HepG2 (cell line): ENCODE data around the gene GSPT1. TPM values are rescaled to one million over a fixed set of nuclear protein-coding genes. Genes with fewer than 3 reads are reported as not detected.

ENCODE experiments used
- ATAC-seq: fragments of 200-7000 bp; cut with Tn5 transposase; 3 replicates; pipeline ENCODE4 v1.9.1; 2020; ENCODE audit warnings: mild to moderate bottlenecking, moderate library complexity
- BruUV-seq: library from RNA; stranded (reverse); fragments of 400-500 nt; replicated peaks from 2 replicates; lab custom pipeline; 2021; lab: Mats Ljungman, UMichigan
- CTCF ChIA-PET: fragments of 300-600 bp; formaldehyde crosslinking; extraction: SDS; loops from one replicate; lab custom pipeline; 2021; ENCODE audit warnings: low total read pairs, inconsistent platforms, low intra/inter-chr PET ratio; lab: Yijun Ruan, JAX
- POLR2A ChIA-PET: fragments of 350-600 bp; sonication (Branson Sonifier 250); formaldehyde crosslinking; loops from one replicate; lab custom pipeline; 2020; ENCODE audit warnings: antibody characterized with exemption, inconsistent platforms; lab: Yijun Ruan, JAX
- DNase-seq: peaks from one replicate; pipeline ENCODE4 v3.0.0-alpha.2; 2015; ENCODE audit warnings: low spot score
- FAIRE-seq: peaks from 3 replicates; lab custom pipeline; 2011; peaks lifted over from hg19 to GRCh38; lab: Jason Lieb, UNC
- H2AFZ ChIP-seq: one replicate; pipeline ENCODE4 v1.6.1; 2011; ENCODE audit warnings: low read length, inconsistent platforms
- H3K27ac ChIP-seq: fragments of 300-600 bp; 3 replicates; pipeline ENCODE4 v1.8.0; 2011; ENCODE audit warnings: mixed run types, mild to moderate bottlenecking, mixed read lengths, low read length, inconsistent platforms; ENCODE audit not compliant: insufficient read depth; ENCODE audit errors: extremely low read length
- H3K27me3 ChIP-seq, 2 experiments: fragments of 200-600 bp in 1 of 2; 2 replicates in 1 of 2; 3 replicates in 1 of 2; pipeline versions ENCODE4 v1.6.0 to v1.8.0; 2011; ENCODE audit warnings: low read length in 2 of 2, mild to moderate bottlenecking in 2 of 2, moderate library complexity in 2 of 2, inconsistent platforms in 1 of 2; ENCODE audit not compliant: insufficient read depth in 2 of 2, control insufficient read depth in 1 of 2
- H3K36me3 ChIP-seq, 2 experiments: fragments of 200-600 bp in 1 of 2; replicated peaks in 1 of 2; 2 replicates in 1 of 2; 3 replicates in 1 of 2; pipeline versions ENCODE4 v1.5.1 to v1.8.0; 2011; ENCODE audit warnings: low read length in 2 of 2, inconsistent platforms in 1 of 2; ENCODE audit not compliant: insufficient read depth in 2 of 2, control insufficient read depth in 1 of 2
- H3K4me1 ChIP-seq: 2 replicates; pipeline ENCODE4 v1.5.1; 2012; ENCODE audit warnings: low read length, inconsistent platforms; ENCODE audit not compliant: insufficient read depth
- H3K4me2 ChIP-seq: 2 replicates; pipeline ENCODE4 v1.6.0; 2011; ENCODE audit warnings: low read depth, low read length, inconsistent platforms
- H3K4me3 ChIP-seq, 3 experiments: fragments of 200-600 bp in 1 of 3; sonication (generic), shearing (Covaris generic) in 1 of 3; replicated peaks in 1 of 3; 2 replicates each; pipeline ENCODE4 v1.5.1; 2011 to 2016; ENCODE audit warnings: low read length in 3 of 3, inconsistent platforms in 2 of 3, low read depth in 2 of 3, mild to moderate bottlenecking in 2 of 3, control low read depth in 1 of 3, mixed read lengths in 1 of 3; ENCODE audit not compliant: insufficient read depth in 1 of 3
- H3K79me2 ChIP-seq: one replicate; pipeline ENCODE4 v1.6.1; 2011; ENCODE audit warnings: low read length, inconsistent platforms; ENCODE audit not compliant: insufficient read depth
- H3K9ac ChIP-seq: 2 replicates; pipeline ENCODE4 v1.6.0; 2011; ENCODE audit warnings: mild to moderate bottlenecking, low read depth, low read length, inconsistent platforms; ENCODE audit not compliant: insufficient read depth
- H3K9me3 ChIP-seq: 2 replicates; pipeline ENCODE4 v1.5.1; 2012; ENCODE audit warnings: mild to moderate bottlenecking, low read length
- H4K20me1 ChIP-seq: 2 replicates; pipeline ENCODE4 v1.6.0; 2011; ENCODE audit warnings: inconsistent platforms, mild to moderate bottlenecking, low read length, moderate library complexity; ENCODE audit not compliant: insufficient read depth
- ATF1 ChIP-seq: IDR thresholded peaks from 2 replicates; pipeline ENCODE4 v1.6.1; 2016; ENCODE audit warnings: mild to moderate bottlenecking, control low read depth
- CBX5 ChIP-seq: sonication (generic); formaldehyde crosslinking; IDR thresholded peaks from 2 replicates; pipeline ENCODE4 v1.4.0; 2020; ENCODE audit warnings: missing genetic modification reagents, borderline replicate concordance
- ELF3 ChIP-seq: IDR thresholded peaks from 2 replicates; pipeline ENCODE4 v1.6.1; 2016; ENCODE audit warnings: missing genetic modification reagents, missing compliant biosample characterization
- FOSL2 ChIP-seq: sonication (generic); formaldehyde crosslinking; IDR thresholded peaks from 2 replicates; pipeline ENCODE4 v1.4.0; 2020; ENCODE audit warnings: missing genetic modification reagents
- FOXJ3 ChIP-seq: sonication (generic); formaldehyde crosslinking; IDR thresholded peaks from 2 replicates; pipeline ENCODE4 v1.4.0; 2020; ENCODE audit warnings: missing genetic modification reagents, mild to moderate bottlenecking, borderline replicate concordance
- GRHL1 ChIP-seq: sonication (generic); formaldehyde crosslinking; conservative IDR thresholded peaks from 2 replicates; pipeline ENCODE4 v1.8.0; 2022; ENCODE audit warnings: missing genetic modification reagents
- GZF1 ChIP-seq: sonication (generic); formaldehyde crosslinking; IDR thresholded peaks from 2 replicates; pipeline ENCODE4 v1.5.1; 2020; ENCODE audit warnings: mild to moderate bottlenecking, missing genetic modification reagents
- HDAC6 ChIP-seq: fragments of 200-600 bp; sonication (generic); IDR thresholded peaks from 2 replicates; pipeline ENCODE4 v1.7.0; 2017; ENCODE audit warnings: mild to moderate bottlenecking, antibody characterized with exemption, low read length, low read depth
- IRF9 ChIP-seq: sonication (generic); formaldehyde crosslinking; IDR thresholded peaks from 2 replicates; pipeline ENCODE4 v1.8.0; 2022; ENCODE audit warnings: missing genetic modification reagents, mild to moderate bottlenecking, borderline replicate concordance
- KDM6A ChIP-seq: IDR thresholded peaks from 2 replicates; pipeline ENCODE4 v1.6.1; 2016; ENCODE audit warnings: low read depth
- NFE2L2 ChIP-seq: fragments of 150-350 bp; IDR thresholded peaks from 2 replicates; pipeline ENCODE4 v1.6.1; 2014; ENCODE audit warnings: low read length
- PITX1 ChIP-seq: sonication (generic); formaldehyde crosslinking; IDR thresholded peaks from 2 replicates; pipeline ENCODE4 v1.5.1; 2020; ENCODE audit warnings: mild to moderate bottlenecking, missing genetic modification reagents
- TBX2 ChIP-seq: sonication (generic); formaldehyde crosslinking; IDR thresholded peaks from 2 replicates; pipeline ENCODE4 v1.5.0; 2020; ENCODE audit warnings: missing genetic modification reagents, mild to moderate bottlenecking, borderline replicate concordance
- TBX3 ChIP-seq: fragments of 450-650 bp; IDR thresholded peaks from 2 replicates; pipeline ENCODE4 v1.6.1; 2017; ENCODE audit warnings: antibody characterized with exemption, mild to moderate bottlenecking, inconsistent platforms, borderline replicate concordance
- XBP1 ChIP-seq: sonication (generic); formaldehyde crosslinking; IDR thresholded peaks from 2 replicates; pipeline ENCODE4 v1.5.0; 2020; ENCODE audit warnings: missing genetic modification reagents
- ZBTB46 ChIP-seq: sonication (generic); formaldehyde crosslinking; IDR thresholded peaks from 2 replicates; pipeline ENCODE4 v1.4.0; 2020; ENCODE audit warnings: mild to moderate bottlenecking, missing genetic modification reagents, borderline replicate concordance
- ZNF225 ChIP-seq: sonication (generic); formaldehyde crosslinking; IDR thresholded peaks from 2 replicates; pipeline ENCODE4 v1.4.0; 2020; ENCODE audit warnings: mild to moderate bottlenecking, missing genetic modification reagents
- ZNF598 ChIP-seq: sonication (generic); formaldehyde crosslinking; IDR thresholded peaks from 2 replicates; pipeline ENCODE4 v1.5.1; 2020; ENCODE audit warnings: mild to moderate bottlenecking, missing genetic modification reagents, borderline replicate concordance
- WGBS: methylation state at CpG from one replicate; pipeline ENCODE4 v1.1.6; 2017; ENCODE audit warnings: low lambda C conversion rate; 5-methylcytosine and 5-hydroxymethylcytosine counted together
- in situ Hi-C: cut with HindIII; loops from 2 replicates; pipeline ENCODE4 v1.10.0; 2017; ENCODE audit warnings: low pct_unique_long_range_greater_than_20kb; ENCODE audit not compliant: extremely low pct_ligation_motif_present
- intact Hi-C: fragments of 100-400 bp; cut with micrococcal nuclease; formaldehyde crosslinking; loops from one replicate; pipeline ENCODE4 v1.10.0; 2022; ENCODE audit not compliant: unreplicated experiment
- polyA plus RNA-seq, 8 experiments: library from polyadenylated mRNA; depleted of rRNA in 3 of 8; stranded (reverse) in 7 of 8; unstranded in 1 of 8; fragments of >200 nt; fragmentation: Illumina TruSeq in 4 of 8; extraction: Trizol in 4 of 8; gene quantifications; 2 replicates each; pipeline versions ENCODE4 v1.2.1 to v1.2.3, GENCODE V29; 2011 to 2016; ENCODE audit warnings: low read depth in 4 of 8, missing spikeins in 1 of 8, mixed read lengths in 1 of 8; ENCODE audit not compliant: insufficient read depth in 1 of 8
- total RNA-seq, 5 experiments: library from RNA; depleted of rRNA; stranded (reverse); fragments of >200 nt; fragmentation: Illumina TruSeq; extraction: Trizol; gene quantifications; 2 replicates each; pipeline ENCODE4 v1.2.3, GENCODE V29; 2016; ENCODE audit warnings: low read depth in 1 of 5

GSPT1 gene
- total and polyA plus RNA-seq, 2 of the 13 experiments (the other 11 are each of a cell fraction or from before 2014, with no cell fraction given): 120 to 316 TPM

- TF ChIP-seq GRHL1 (CRISPR knock-in tag) (no peak), ATF1 (CRISPR knock-in tag) (peak; percentile 90), TBX2 (CRISPR knock-in tag) (peak; percentile 34), HDAC6 (no peak), TBX3 (no peak; the same call in 1 of the 2 replicates), PITX1 (peak; percentile 73; the same call in 1 of the 2 replicates), FOXJ3 (peak; percentile 71), KDM6A (CRISPR knock-in tag) (0 out of 2 replicates have a peak, but pooled peaks have one; percentile 9), XBP1 (CRISPR knock-in tag) (peak; percentile 87; the same call in 1 of the 2 replicates), NFE2L2 (no peak), GZF1 (CRISPR knock-in tag) (peak; percentile 74)
Observed at GRCh38 chr16:11851294-11852091, 64.3 kb downstream of the GSPT1 start, which contains the start of gene RSL1D1 (continued).

- in situ Hi-C loops: no loop called here
- 94% methylated on average over 3 of the region's 3 CpGs for WGBS
- Histone ChIP-seq H3K4me2 (peak overlapping the region; percentile 80), H3K27me3 (no peaks in the 10 kb centered on the region; a peak in 2 of 5 replicates), H3K4me3 (peak overlapping the region in 1 of 3 experiments; percentile 12; a peak in 1 of 6 replicates), H3K27ac (no peak overlapping the region), H3K9me3 (no peaks in the 10 kb centered on the region), H3K79me2 (peaks cover 87% of the 10 kb centered on the region), H3K36me3 (peaks cover 41 to 58% of the 10 kb centered on the region in 2 experiments), H2AFZ (no peak overlapping the region), H4K20me1 (peaks cover 44% of the 10 kb centered on the region), H3K4me1 (peaks cover 53% of the 10 kb centered on the region), H3K9ac (peak overlapping the region; percentile 36; the same call in 1 of the 2 replicates)
- intact Hi-C loops: loop anchor here (2.0 kb wide), 1 partner anchor 20 kb away; no protein-coding TSS in a partner anchor
- BruUV-seq: no TSS peak
- POLR2A ChIA-PET: interaction anchor here (0.5 to 10.4 kb wide), 6 partner anchors 9 to 113 kb away, joined by 3 to 72 read pairs (median 6); partner anchors contain the start of gene ZC3H7A
- CTCF ChIA-PET: no interaction called here
- no peak for FAIRE-seq
- no peak for ATAC-seq
- no peak for DNase-seq
- no peak for TF ChIP-seq ZNF598 (CRISPR knock-in tag)
- TF ChIP-seq CBX5 (CRISPR knock-in tag): no peak
- TF ChIP-seq ZBTB46 (CRISPR knock-in tag): 0 out of 2 replicates have a peak, but pooled peaks have one; percentile 36
- TF ChIP-seq IRF9: 0 out of 2 replicates have a peak, but pooled peaks have one; percentile 31
- TF ChIP-seq ELF3 (CRISPR knock-in tag): no peak
- peak; percentile 64 for TF ChIP-seq FOSL2 (CRISPR knock-in tag)
- no peak for TF ChIP-seq ZNF225 (CRISPR knock-in tag)
Observed at GRCh38 chr16:11848842-11849241, 66.9 kb downstream of the GSPT1 start.
